Mesangial cell (primary cell): ENCODE data around the gene COX4I2. TPM values are rescaled to one million over a fixed set of nuclear protein-coding genes. Genes with fewer than 3 reads are reported as not detected.

Source experiments
- total RNA-seq: library from RNA; depleted of rRNA; stranded (reverse); fragments of >200 nt; gene quantifications from 2 replicates; pipeline ENCODE4 v1.2.3, GENCODE V29; 2015

The COX4I2 gene
- total RNA-seq = 0.98 TPM in 1 of 2 replicates, not detected in the other

DNA sequence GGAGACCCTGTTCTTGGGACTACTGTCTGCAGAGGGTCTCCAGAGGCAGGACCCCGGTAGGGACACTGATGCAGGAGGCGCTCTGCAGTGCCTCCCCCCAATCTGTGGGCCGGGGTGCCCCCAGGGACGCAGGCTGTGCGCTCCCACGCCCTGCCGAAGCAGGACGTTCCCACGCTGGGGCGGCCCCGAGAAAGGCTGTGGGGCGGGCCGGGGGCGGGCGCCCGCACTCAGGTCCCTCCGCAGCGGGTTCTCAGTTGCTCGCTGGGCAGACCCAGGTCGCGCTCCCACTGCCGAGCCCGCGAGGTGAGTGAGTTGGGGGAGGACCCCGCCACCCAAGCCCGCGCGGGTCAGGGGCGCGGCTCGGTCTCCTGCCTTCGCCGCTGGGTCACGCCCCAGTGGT lies at the start of gene COX4I2:
Gene COX4I2 (plus strand): TSS at position 253 of the 400 bp plus-strand sequence. CDS start 1,106 bp downstream, outside the sequence.

DNA sequence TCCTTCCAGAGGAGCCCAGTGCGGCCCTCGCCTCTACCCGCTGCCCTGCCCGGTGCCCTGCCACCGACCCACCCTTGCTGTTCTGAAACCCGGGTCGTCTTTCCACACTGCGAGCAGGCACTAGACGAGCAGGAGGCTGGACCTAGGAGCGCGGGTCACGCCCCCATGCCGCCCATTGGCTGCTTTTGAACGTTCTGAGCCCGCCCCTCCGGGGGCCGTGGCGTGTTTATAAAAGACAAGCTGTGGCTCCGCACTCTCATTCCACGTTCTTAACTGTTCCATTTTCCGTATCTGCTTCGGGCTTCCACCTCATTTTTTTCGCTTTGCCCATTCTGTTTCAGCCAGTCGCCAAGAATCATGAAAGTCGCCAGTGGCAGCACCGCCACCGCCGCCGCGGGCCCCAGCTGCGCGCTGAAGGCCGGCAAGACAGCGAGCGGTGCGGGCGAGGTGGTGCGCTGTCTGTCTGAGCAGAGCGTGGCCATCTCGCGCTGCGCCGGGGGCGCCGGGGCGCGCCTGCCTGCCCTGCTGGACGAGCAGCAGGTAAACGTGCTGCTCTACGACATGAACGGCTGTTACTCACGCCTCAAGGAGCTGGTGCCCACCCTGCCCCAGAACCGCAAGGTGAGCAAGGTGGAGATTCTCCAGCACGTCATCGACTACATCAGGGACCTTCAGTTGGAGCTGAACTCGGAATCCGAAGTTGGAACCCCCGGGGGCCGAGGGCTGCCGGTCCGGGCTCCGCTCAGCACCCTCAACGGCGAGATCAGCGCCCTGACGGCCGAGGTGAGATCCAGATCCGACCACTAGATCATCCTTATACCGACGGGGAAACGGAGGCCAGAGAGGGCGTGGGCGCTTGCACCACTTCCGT lies 32.4 kb upstream of the COX4I2 start, which contains the start of gene ID1:
Gene ID1 (plus strand): TSS at position 259 of the 871 bp plus-strand sequence. CDS start 99 bp downstream, at position 358.

Other genes starting within 250 kb of the COX4I2 start
- not detected in 2 replicates for gene DEFB119, start 247.3 kb upstream of the COX4I2 start, total RNA-seq
- not detected in 2 replicates for gene DEFB121, start 231.7 kb upstream of the COX4I2 start, total RNA-seq
- not detected in 2 replicates for gene DEFB123, start 197.3 kb upstream of the COX4I2 start, total RNA-seq
- not detected in 2 replicates for gene DEFB124, start 162.8 kb upstream of the COX4I2 start, total RNA-seq
- gene REM1, start 162.6 kb upstream of the COX4I2 start, total RNA-seq = not detected in 2 replicates
- 116 and 120 TPM in 2 replicates for gene HM13, start 123.5 kb upstream of the COX4I2 start, total RNA-seq
- 109 and 187 TPM in 2 replicates for gene ID1, start 32.6 kb upstream of the COX4I2 start, total RNA-seq
- gene BCL2L1, start 85.0 kb downstream of the COX4I2 start, total RNA-seq = 129 and 235 TPM in 2 replicates
- gene TPX2, start 101.4 kb downstream of the COX4I2 start, total RNA-seq = 8.1 and 134 TPM in 2 replicates
- gene MYLK2, start 181.4 kb downstream of the COX4I2 start, total RNA-seq = 0.65 and 0.76 TPM in 2 replicates
- gene FOXS1, start 207.7 kb downstream of the COX4I2 start, total RNA-seq = 2.3 and 15.2 TPM in 2 replicates
- 0.49 and 1.4 TPM in 2 replicates for gene DUSP15, start 232.6 kb downstream of the COX4I2 start, total RNA-seq
- gene TTLL9, start 232.7 kb downstream of the COX4I2 start, total RNA-seq = not detected in 2 replicates